SK-N-SH (cell line): ENCODE results near the gene GHRL. TPM values are rescaled to one million over a fixed set of nuclear protein-coding genes. Genes with fewer than 3 reads are reported as not detected.

Source experiments
- CTCF ChIA-PET: fragments of 300-600, 350-600 bp; formaldehyde crosslinking; extraction: SDS; loops from one replicate; lab custom pipeline; 2021; lab: Yijun Ruan, JAX
- POLR2A ChIA-PET: fragments of 350-600 bp; sonication (Branson Sonifier 250); formaldehyde crosslinking; extraction: SDS; loops from one replicate; lab custom pipeline; 2020; ENCODE audit warnings: antibody characterized with exemption, inconsistent platforms; lab: Yijun Ruan, JAX
- DNase-seq: peaks from one replicate; pipeline ENCODE4 v3.0.0; 2012
- H2AFZ ChIP-seq: fragments of 200-600 bp; sonication (generic); 2 replicates; pipeline ENCODE4 v1.8.1; 2016; ENCODE audit warnings: antibody characterized with exemption, mild to moderate bottlenecking, low read depth
- H3F3A ChIP-seq: fragments of 200-600 bp; sonication (generic); replicated peaks from 2 replicates; pipeline ENCODE3; 2016; ENCODE audit warnings: antibody characterized with exemption, mild to moderate bottlenecking; ENCODE audit not compliant: insufficient read depth
- H3K27ac ChIP-seq, 2 experiments: fragments of 200-500 bp in 1 of 2; fragments of 200-600 bp in 1 of 2; sonication (Bioruptor generic) in 1 of 2; sonication (generic), shearing (Covaris generic) in 1 of 2; 2 replicates each; pipeline versions ENCODE4 v1.5.1 to v1.6.1; 2014 to 2016; ENCODE audit warnings: low read depth in 2 of 2, inconsistent platforms in 1 of 2, low read length in 1 of 2, mild to moderate bottlenecking in 1 of 2, mixed read lengths in 1 of 2
- H3K27me3 ChIP-seq: fragments of 200-600 bp; sonication (generic), shearing (Covaris generic); 2 replicates; pipeline ENCODE4 v1.6.1; 2016; ENCODE audit warnings: mixed run types; ENCODE audit not compliant: insufficient read depth
- H3K36me3 ChIP-seq, 2 experiments: fragments of 200-500 bp in 1 of 2; fragments of 200-600 bp in 1 of 2; sonication (Bioruptor generic) in 1 of 2; sonication (generic) in 1 of 2; replicated peaks in 1 of 2; 2 replicates each; pipeline versions ENCODE3 to v1.5.1; 2014 to 2016; ENCODE audit warnings: low read length in 1 of 2, mild to moderate bottlenecking in 1 of 2; ENCODE audit not compliant: insufficient read depth in 2 of 2, control insufficient read depth in 1 of 2
- H3K4me1 ChIP-seq, 2 experiments: fragments of 200-500 bp in 1 of 2; fragments of 200-600 bp in 1 of 2; sonication (Bioruptor generic) in 1 of 2; sonication (generic), shearing (Covaris generic) in 1 of 2; 2 replicates each; pipeline versions ENCODE4 v1.5.1 to v1.6.1; 2014 to 2016; ENCODE audit warnings: low read depth in 1 of 2, low read length in 1 of 2, mixed run types in 1 of 2; ENCODE audit not compliant: insufficient read depth in 2 of 2, control insufficient read depth in 1 of 2
- H3K4me2 ChIP-seq: fragments of 200-600 bp; sonication (generic), shearing (Covaris generic); 2 replicates; pipeline ENCODE4 v1.6.1; 2017; ENCODE audit warnings: mixed run types
- H3K4me3 ChIP-seq, 2 experiments: fragments of 200-500 bp in 1 of 2; fragments of 200-600 bp in 1 of 2; sonication (Bioruptor generic) in 1 of 2; sonication (generic), shearing (Covaris generic) in 1 of 2; 2 replicates each; pipeline versions ENCODE4 v1.5.1 to v1.8.1; 2014 to 2016; ENCODE audit warnings: low read depth in 2 of 2, inconsistent platforms in 1 of 2, low read length in 1 of 2, mild to moderate bottlenecking in 1 of 2, mixed read lengths in 1 of 2, moderate library complexity in 1 of 2
- H3K79me2 ChIP-seq: fragments of 200-600 bp; sonication (generic); 2 replicates; pipeline ENCODE4 v1.8.1; 2017; ENCODE audit warnings: mild to moderate bottlenecking; ENCODE audit not compliant: insufficient read depth
- H3K9ac ChIP-seq: fragments of 200-600 bp; sonication (generic); 2 replicates; pipeline ENCODE4 v1.6.1; 2017; ENCODE audit warnings: mixed run types
- H3K9me2 ChIP-seq: fragments of 200-600 bp; sonication (generic); 2 replicates; pipeline ENCODE4 v1.6.1; 2017; ENCODE audit warnings: mixed run types
- H3K9me3 ChIP-seq: fragments of 200-600 bp; sonication (generic); 2 replicates; pipeline ENCODE4 v1.6.1; 2017; ENCODE audit warnings: mixed run types, mild to moderate bottlenecking, moderate library complexity
- H4K20me1 ChIP-seq: fragments of 200-600 bp; sonication (generic); 2 replicates; pipeline ENCODE4 v1.6.1; 2017; ENCODE audit warnings: mild to moderate bottlenecking, mixed run types; ENCODE audit not compliant: insufficient read depth
- CHD2 ChIP-seq: fragments of 150-350 bp; IDR thresholded peaks from 2 replicates; pipeline ENCODE4 v1.6.1; 2018; ENCODE audit warnings: low read length; ENCODE audit not compliant: partially characterized antibody
- EZH2phosphoT487 ChIP-seq: fragments of 200-600 bp; sonication (generic); IDR thresholded peaks from 2 replicates; pipeline ENCODE4 v1.6.1; 2017; ENCODE audit warnings: low read depth, mixed run types, mild to moderate bottlenecking, antibody characterized with exemption, moderate library complexity, borderline replicate concordance
- FOXJ3 ChIP-seq: sonication (generic); formaldehyde crosslinking; IDR thresholded peaks from 2 replicates; pipeline ENCODE4 v1.5.1; 2020; ENCODE audit warnings: mild to moderate bottlenecking, missing genetic modification reagents
- MXI1 ChIP-seq: IDR thresholded peaks from 2 replicates; pipeline ENCODE4 v1.6.1; 2012; ENCODE audit warnings: mild to moderate bottlenecking, low read depth, low read length, improper control_type of control experiment
- RCOR1 ChIP-seq: fragments of 150-350 bp; IDR thresholded peaks from 2 replicates; pipeline ENCODE4 v1.6.1; 2017; ENCODE audit warnings: antibody characterized with exemption, low read length
- REST ChIP-seq: IDR thresholded peaks from 2 replicates; pipeline ENCODE4 v1.6.1; 2012; ENCODE audit warnings: mild to moderate bottlenecking, low read depth, low read length, moderate library complexity
- SIN3A ChIP-seq: IDR thresholded peaks from 2 replicates; pipeline ENCODE4 v1.6.1; 2012; ENCODE audit warnings: low read depth, mild to moderate bottlenecking, low read length, moderate library complexity, borderline replicate concordance
- TEAD4 ChIP-seq: IDR thresholded peaks from 2 replicates; pipeline ENCODE4 v1.4.0; 2012; ENCODE audit warnings: mild to moderate bottlenecking, borderline replicate concordance; ENCODE audit not compliant: insufficient read depth
- USF1 ChIP-seq: IDR thresholded peaks from 2 replicates; pipeline ENCODE4 v1.4.0; 2012; ENCODE audit warnings: low read depth, borderline replicate concordance
- WGBS: methylation state at CpG from one replicate; pipeline ENCODE4 v1.1.6; 2017; ENCODE audit warnings: low lambda C conversion rate; 5-methylcytosine and 5-hydroxymethylcytosine counted together
- polyA plus RNA-seq, 3 experiments: library from polyadenylated mRNA; depleted of rRNA; stranded (reverse); fragments of >200 nt; gene quantifications; 2 replicates each; pipeline ENCODE4 v1.2.3, GENCODE V29; 2012

The GHRL gene
- polyA plus RNA-seq, 1 of the 3 experiments (the other 2 are of a cell fraction) = not detected

- Histone ChIP-seq H2AFZ (no peak overlapping the region), H3K4me3 (no peak overlapping the region), H3K4me1 (peaks cover 0 to 6% of the 10 kb centered on the region in 2 experiments; a peak in 2 of 4 replicates), H4K20me1 (no peaks in the 10 kb centered on the region), H3K36me3 (peaks cover 10 to 26% of the 10 kb centered on the region in 2 experiments), H3K9ac (no peak overlapping the region), H3K9me3 (no peaks in the 10 kb centered on the region), H3K27me3 (no peaks in the 10 kb centered on the region), H3K4me2 (no peak overlapping the region), H3K9me2 (no peaks in the 10 kb centered on the region), H3K79me2 (no peaks in the 10 kb centered on the region), H3F3A (peaks cover 7% of the 10 kb centered on the region), H3K27ac (no peak overlapping the region)
- CTCF ChIA-PET = interaction anchor here (0.9 to 1.4 kb wide), 6 partner anchors 16 to 449 kb away, joined by 3 to 5 read pairs (median 3); no protein-coding TSS in a partner anchor
- POLR2A ChIA-PET = no interaction called here
- WGBS = 100% methylated on average over 8 of the region's 9 CpGs
- no peak for DNase-seq
- TF ChIP-seq USF1 (no peak), SIN3A (no peak), EZH2phosphoT487 (no peak), CHD2 (no peak), RCOR1 (no peak), REST (no peak), MXI1 (no peak)
Measured at GRCh38 chr3:10289787-10290355, 2.9 kb downstream of the GHRL start.

- H3F3A ChIP-seq = peaks cover 4% of the 10 kb centered on the region
- 90% methylated on average over 8 of the region's 9 CpGs for WGBS
- POLR2A ChIA-PET = interaction anchor here (1.0 kb wide), 1 partner anchor 7 kb away, joined by 3 read pairs; no protein-coding TSS in a partner anchor
- H3K36me3 ChIP-seq = peaks cover 10 to 26% of the 10 kb centered on the region in 2 experiments
- H3K27ac ChIP-seq = no peak overlapping the region
- H3K9ac ChIP-seq = no peak overlapping the region
- no peak for DNase-seq
- TF ChIP-seq TEAD4 = no peak
- TF ChIP-seq REST = no peak
- no peak for TF ChIP-seq FOXJ3 (CRISPR knock-in tag)
- no peaks in the 10 kb centered on the region for H4K20me1 ChIP-seq
- no peaks in the 10 kb centered on the region for H3K9me2 ChIP-seq
- no peaks in the 10 kb centered on the region for H3K79me2 ChIP-seq
- no peaks in the 10 kb centered on the region for H3K27me3 ChIP-seq
- no peak overlapping the region for H3K4me3 ChIP-seq
- no peak overlapping the region for H3K4me2 ChIP-seq
- no peak overlapping the region for H2AFZ ChIP-seq
- H3K4me1 ChIP-seq = peaks cover 5 to 6% of the 10 kb centered on the region in 2 experiments; a peak in 2 of 4 replicates
- no peaks in the 10 kb centered on the region for H3K9me3 ChIP-seq
- CTCF ChIA-PET = interaction anchor here (1.0 kb wide), 2 partner anchors 55 to 450 kb away, joined by 3 read pairs; no protein-coding TSS in a partner anchor
Measured at GRCh38 chr3:10289077-10289476, 3.7 kb downstream of the GHRL start.
